ENCODE measurements around the gene PRRG4. TPM values are rescaled to one million over a fixed set of nuclear protein-coding genes. Genes with fewer than 3 reads are reported as not detected.
"Not testable (repeated sequence)": the region's sequence is repeated elsewhere in the genome, so short reads cannot be mapped to it uniquely, and the experiment has no call there.

PRRG4 gene
- total and polyA plus RNA-seq, 5 donors = 1.4 to 2.2 (median 1.9) TPM

DNA sequence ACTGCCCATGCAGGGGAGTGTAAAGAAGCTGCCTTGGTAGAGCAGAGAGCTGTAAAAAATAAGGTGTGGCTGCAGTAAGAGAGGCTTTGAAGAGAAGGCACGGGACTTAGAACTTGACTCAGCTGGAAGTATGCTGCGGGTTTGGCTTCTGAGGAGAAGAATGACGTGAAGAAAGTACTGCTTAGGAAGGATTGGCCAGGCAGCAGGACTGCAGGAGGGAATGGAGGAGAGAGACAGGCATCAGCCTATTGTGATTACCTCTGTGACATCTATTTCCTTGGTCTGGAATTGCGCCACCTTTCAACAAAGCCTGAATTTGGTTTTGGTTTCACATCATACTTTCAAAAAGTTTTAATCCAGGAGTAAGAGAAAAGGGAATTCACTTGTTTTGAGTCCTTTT is 22.5 kb downstream of the PRRG4 start:
- 59% methylated on average over 4 of the region's 4 CpGs for whole genome bisulfite sequencing
- Histone ChIP-seq H3K4me1 (ENCODE audit: control insufficient read depth, insufficient read depth, low read length) (no peaks in the 10 kb centered on the region), H3K9me3 (ENCODE audit: control insufficient read depth, low read length) (no peaks in the 10 kb centered on the region), H3K27ac (ENCODE audit: low read length) (no peak overlapping the region), H3K27me3 (ENCODE audit: control insufficient read depth, insufficient read depth) (no peaks in the 10 kb centered on the region), H3K4me3 (ENCODE audit: low read length) (no peak overlapping the region)
- intact Hi-C loops (cut with DNase I) = no loop called here
- peak in 1 of 2 donors; percentile 38 for ATAC-seq
- no peak for DNase-seq

DNA sequence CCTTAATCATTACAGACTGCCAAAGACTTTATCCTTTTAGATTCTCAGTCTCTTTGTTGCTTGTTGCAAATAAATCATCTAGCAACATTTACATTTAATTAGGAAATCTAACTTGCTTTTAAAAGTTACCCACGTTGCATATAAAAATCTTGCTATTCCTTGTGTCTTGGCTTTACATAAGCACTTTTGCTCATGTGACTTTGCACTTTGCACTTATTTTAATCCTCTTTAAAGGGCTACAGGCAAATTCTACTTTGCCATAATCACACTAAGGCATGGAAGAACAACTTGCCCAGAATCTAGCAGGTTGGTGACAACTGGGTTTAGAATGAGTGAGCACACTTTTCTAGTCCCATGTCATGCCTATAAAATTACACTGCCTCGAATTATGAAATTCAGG is 25.9 kb downstream of the PRRG4 start:
- ATAC-seq (no peak), DNase-seq (no peak)
- Histone ChIP-seq H3K27ac (ENCODE audit: low read length) (no peak overlapping the region), H3K4me3 (ENCODE audit: low read length) (no peak overlapping the region), H3K4me1 (ENCODE audit: control insufficient read depth, insufficient read depth, low read length) (no peaks in the 10 kb centered on the region), H3K9me3 (ENCODE audit: control insufficient read depth, low read length) (no peaks in the 10 kb centered on the region), H3K27me3 (ENCODE audit: control insufficient read depth, insufficient read depth) (no peaks in the 10 kb centered on the region)
- intact Hi-C loops (cut with DNase I) = no loop called here
- WGBS = 59% methylated on average over 2 of the region's 2 CpGs

DNA sequence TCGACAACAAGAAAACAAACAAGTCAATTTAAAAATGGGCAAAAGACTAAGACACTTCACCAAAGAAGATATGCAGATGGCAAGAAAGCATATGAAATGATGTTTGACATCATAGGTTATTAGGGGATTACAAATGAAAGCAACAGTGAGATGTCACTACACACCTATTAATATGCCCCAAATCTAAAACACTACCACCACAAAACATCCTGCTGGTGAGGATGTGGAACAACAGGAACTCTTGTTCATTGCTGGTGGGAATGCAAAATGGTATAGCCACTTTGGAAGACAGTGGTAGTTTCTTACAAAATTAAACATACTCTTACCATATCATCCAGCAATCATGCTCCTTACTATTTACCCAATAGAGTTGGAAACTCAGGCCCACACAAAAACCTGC is 29.0 kb downstream of the PRRG4 start:
- H3K27ac ChIP-seq (ENCODE audit: low read length) = no peak overlapping the region
- intact Hi-C loops (cut with DNase I) = no loop called here
- 80% methylated on average over 1 of the region's 1 CpG for WGBS
- no peaks in the 10 kb centered on the region for H3K9me3 ChIP-seq (ENCODE audit: control insufficient read depth, low read length)
- no peaks in the 10 kb centered on the region for H3K4me1 ChIP-seq (ENCODE audit: control insufficient read depth, insufficient read depth, low read length)
- no peak overlapping the region for H3K4me3 ChIP-seq (ENCODE audit: low read length)
- ATAC-seq (no peak), DNase-seq (no peak)
- H3K27me3 ChIP-seq (ENCODE audit: control insufficient read depth, insufficient read depth) = no peaks in the 10 kb centered on the region

DNA sequence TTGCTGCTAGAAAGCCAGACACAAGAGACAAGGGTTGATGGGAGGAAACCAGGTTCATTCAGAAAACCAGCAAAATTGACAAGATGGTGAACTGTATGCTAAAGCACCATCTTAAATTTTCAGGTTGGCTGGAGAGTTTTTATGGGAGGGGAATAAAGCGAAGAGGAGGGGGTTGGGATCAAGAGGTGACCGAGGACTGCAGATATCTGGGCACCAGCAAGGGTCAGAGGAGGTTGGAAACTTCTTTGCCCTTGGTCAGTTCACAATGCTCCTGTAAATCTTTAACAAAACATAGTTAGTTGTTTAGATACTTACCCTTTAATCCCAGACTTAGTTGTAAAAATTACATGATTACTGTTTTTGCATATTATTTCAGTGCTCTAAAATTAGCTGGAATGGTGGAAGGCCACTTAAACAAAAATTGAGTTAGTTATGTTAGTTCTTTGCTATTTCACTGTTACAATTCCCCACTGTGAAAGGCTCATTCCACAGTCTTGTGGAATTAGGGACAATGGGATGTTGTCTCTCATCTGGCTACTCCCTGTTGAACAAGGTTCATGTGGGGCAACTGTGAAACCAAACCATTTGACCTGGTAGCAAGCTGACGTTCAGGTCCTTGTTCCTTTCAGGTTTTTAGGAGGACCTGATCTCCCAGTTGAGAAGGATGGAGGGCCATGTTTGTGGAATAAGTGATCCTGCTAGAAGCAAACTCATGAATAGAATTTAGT is 32.3 kb downstream of the PRRG4 start:
- Histone ChIP-seq H3K4me3 (ENCODE audit: low read length) (no peak overlapping the region), H3K9me3 (ENCODE audit: control insufficient read depth, low read length) (no peaks in the 10 kb centered on the region), H3K4me1 (ENCODE audit: control insufficient read depth, insufficient read depth, low read length) (no peaks in the 10 kb centered on the region), H3K27me3 (ENCODE audit: control insufficient read depth, insufficient read depth) (no peaks in the 10 kb centered on the region), H3K27ac (ENCODE audit: low read length) (no peak overlapping the region)
- intact Hi-C loops (cut with DNase I) = no loop called here
- 72% methylated on average over 3 of the region's 3 CpGs for WGBS
- ATAC-seq = no peak
- no peak for DNase-seq

DNA sequence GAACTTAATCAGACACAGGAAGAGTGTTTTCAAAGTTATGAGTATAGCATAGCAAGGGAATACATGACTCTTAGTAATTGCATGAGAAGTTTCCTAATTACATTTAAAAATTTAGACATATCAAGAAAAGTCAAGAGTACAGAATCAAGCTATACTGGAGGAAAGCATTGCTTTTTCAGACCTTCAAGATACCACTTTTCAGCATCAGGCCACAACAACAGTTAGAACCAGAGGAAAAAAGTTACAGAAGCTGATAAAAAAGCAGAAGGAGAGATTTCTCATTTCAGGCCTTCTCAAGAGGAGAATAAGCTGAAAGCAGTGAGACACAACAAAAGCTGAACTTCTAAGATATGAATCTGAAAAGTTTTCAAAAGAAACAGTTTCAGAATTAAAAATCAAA is 34.8 kb downstream of the PRRG4 start:
- H3K4me3 ChIP-seq (ENCODE audit: low read length) = no peak overlapping the region
- H3K27ac ChIP-seq (ENCODE audit: low read length) = no peak overlapping the region
- H3K4me1 ChIP-seq (ENCODE audit: control insufficient read depth, insufficient read depth, low read length) = no peaks in the 10 kb centered on the region
- ATAC-seq (no peak), DNase-seq (no peak)
- no peaks in the 10 kb centered on the region for H3K9me3 ChIP-seq (ENCODE audit: control insufficient read depth, low read length)
- intact Hi-C loops (cut with DNase I) = no loop called here
- no peaks in the 10 kb centered on the region for H3K27me3 ChIP-seq (ENCODE audit: control insufficient read depth, insufficient read depth)

DNA sequence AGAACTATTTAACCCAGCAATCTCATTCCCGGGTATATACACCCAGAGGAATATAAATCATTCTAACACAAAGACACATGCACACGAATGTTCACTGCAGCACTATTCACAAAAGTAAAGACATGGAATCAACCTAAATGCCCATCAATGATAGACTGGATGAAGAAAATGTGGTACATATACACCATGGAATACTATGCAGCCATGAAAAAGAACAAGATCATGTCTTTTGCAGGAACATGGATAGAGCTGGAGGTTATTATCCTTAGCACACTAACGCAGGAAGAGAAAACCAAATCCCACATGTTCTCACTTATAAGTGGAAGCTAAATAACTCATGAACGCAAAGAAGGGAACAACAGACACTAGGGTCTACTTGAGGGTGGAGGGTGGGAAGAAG is 39.0 kb downstream of the PRRG4 start:
- ATAC-seq; H3K27ac ChIP-seq (ENCODE audit: low read length); H3K4me1 ChIP-seq (ENCODE audit: control insufficient read depth, insufficient read depth, low read length); intact Hi-C loops (cut with DNase I); H3K9me3 ChIP-seq (ENCODE audit: control insufficient read depth, low read length); H3K4me3 ChIP-seq (ENCODE audit: low read length); DNase-seq; H3K27me3 ChIP-seq (ENCODE audit: control insufficient read depth, insufficient read depth): not testable (repeated sequence)
- 68% methylated on average over 4 of the region's 4 CpGs for WGBS

DNA sequence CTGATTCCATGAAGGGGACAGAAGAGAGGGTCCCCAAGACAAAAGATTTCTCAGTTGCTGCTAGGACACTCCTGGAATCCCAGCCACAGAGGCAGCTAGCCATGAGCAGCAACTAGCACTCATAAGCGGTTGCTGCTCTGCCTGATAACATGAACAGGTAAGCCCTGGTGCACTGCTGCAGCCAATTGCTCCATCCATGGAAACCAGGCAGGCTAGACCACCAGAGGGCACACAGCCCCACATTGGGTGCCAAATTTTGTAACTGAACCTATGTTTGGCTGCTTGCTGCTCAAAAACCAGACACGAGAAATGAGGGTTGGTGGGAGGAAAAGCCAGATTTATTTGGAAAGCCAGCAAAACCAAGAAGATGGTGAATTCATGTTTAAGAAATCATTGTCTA is 40.9 kb downstream of the PRRG4 start:
- Histone ChIP-seq H3K27me3 (ENCODE audit: control insufficient read depth, insufficient read depth) (no peaks in the 10 kb centered on the region), H3K4me3 (ENCODE audit: low read length) (no peak overlapping the region), H3K4me1 (ENCODE audit: control insufficient read depth, insufficient read depth, low read length) (no peaks in the 10 kb centered on the region), H3K9me3 (ENCODE audit: control insufficient read depth, low read length) (no peaks in the 10 kb centered on the region), H3K27ac (ENCODE audit: low read length) (no peak overlapping the region)
- intact Hi-C loops (cut with DNase I) = no loop called here
- WGBS = 50% methylated on average over 2 of the region's 2 CpGs
- DNase-seq (no peak), ATAC-seq (no peak)

DNA sequence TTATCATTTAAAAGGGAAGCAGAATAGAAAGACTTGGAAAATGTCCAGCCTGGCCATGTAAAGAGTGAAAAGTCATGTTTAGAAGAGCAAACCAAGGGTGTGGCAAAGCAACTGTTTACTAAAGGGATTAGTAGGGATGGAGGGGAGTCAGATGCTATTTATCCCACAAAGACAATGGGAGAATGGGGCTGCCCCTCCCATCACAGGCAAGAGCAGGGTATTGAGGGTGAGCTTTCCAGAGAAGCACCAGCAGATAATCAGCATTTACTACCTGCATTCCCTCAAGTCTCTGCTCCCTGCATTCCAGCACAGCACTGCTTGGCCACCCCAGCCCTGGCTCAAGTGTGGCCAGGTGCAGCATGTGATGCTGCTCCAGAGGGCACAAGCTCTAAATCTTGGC is 44.4 kb downstream of the PRRG4 start:
- Histone ChIP-seq H3K27ac (ENCODE audit: low read length) (no peak overlapping the region), H3K4me3 (ENCODE audit: low read length) (no peak overlapping the region), H3K4me1 (ENCODE audit: control insufficient read depth, insufficient read depth, low read length) (no peaks in the 10 kb centered on the region), H3K27me3 (ENCODE audit: control insufficient read depth, insufficient read depth) (no peaks in the 10 kb centered on the region), H3K9me3 (ENCODE audit: control insufficient read depth, low read length) (no peaks in the 10 kb centered on the region)
- DNase-seq = no peak
- intact Hi-C loops (cut with DNase I) = no loop called here
- ATAC-seq = no peak

DNA sequence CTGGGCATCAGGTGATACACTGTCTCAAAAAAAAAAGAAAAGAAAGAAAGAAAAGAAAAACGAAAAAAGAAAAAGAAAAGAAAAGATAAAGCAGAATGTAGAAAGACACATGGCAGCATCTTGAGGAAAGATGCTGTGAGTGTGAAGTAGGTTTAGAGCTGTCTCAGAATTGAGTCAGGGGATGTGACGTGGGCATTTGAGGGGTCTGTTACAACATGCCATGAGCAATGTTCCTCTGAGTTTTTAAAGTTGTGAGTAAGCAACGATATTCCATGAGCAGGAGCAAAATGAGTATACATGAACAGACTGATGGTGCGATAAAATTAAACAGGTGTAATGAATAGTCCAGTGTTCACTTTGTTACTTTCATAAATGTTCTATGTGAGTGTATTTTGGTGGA is 51.6 kb downstream of the PRRG4 start:
- ATAC-seq (no peak), DNase-seq (no peak)
- Histone ChIP-seq H3K27me3 (ENCODE audit: control insufficient read depth, insufficient read depth) (no peaks in the 10 kb centered on the region), H3K4me1 (ENCODE audit: control insufficient read depth, insufficient read depth, low read length) (no peaks in the 10 kb centered on the region), H3K27ac (ENCODE audit: low read length) (no peak overlapping the region), H3K9me3 (ENCODE audit: control insufficient read depth, low read length) (no peaks in the 10 kb centered on the region), H3K4me3 (ENCODE audit: low read length) (no peak overlapping the region)
- WGBS = 61% methylated on average over 4 of the region's 4 CpGs
- intact Hi-C loops (cut with DNase I) = no loop called here

DNA sequence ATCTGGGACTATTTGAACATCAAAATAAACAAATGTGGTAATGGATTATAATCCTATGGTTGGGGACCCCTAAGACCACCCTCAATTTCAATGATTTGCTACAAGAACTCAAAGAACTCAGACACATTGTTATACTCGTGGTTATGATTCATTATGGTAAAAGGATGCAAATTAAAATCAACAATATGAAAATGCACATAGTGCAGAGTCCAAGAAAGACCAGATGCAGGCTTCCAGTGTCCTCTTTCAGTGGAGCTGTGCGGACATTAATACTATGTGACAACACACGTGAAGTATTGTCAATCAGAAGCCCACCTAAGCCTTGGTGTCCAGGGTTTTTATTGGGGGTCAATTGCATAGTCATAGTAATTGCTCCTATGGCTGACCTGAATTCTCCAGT is 53.7 kb downstream of the PRRG4 start:
- Histone ChIP-seq H3K4me1 (ENCODE audit: control insufficient read depth, insufficient read depth, low read length) (no peaks in the 10 kb centered on the region), H3K9me3 (ENCODE audit: control insufficient read depth, low read length) (no peaks in the 10 kb centered on the region), H3K27me3 (ENCODE audit: control insufficient read depth, insufficient read depth) (no peaks in the 10 kb centered on the region), H3K27ac (ENCODE audit: low read length) (no peak overlapping the region), H3K4me3 (ENCODE audit: low read length) (no peak overlapping the region)
- intact Hi-C loops (cut with DNase I) = no loop called here
- no peak for ATAC-seq
- DNase-seq = no peak
- WGBS = 72% methylated on average over 3 of the region's 3 CpGs

DNA sequence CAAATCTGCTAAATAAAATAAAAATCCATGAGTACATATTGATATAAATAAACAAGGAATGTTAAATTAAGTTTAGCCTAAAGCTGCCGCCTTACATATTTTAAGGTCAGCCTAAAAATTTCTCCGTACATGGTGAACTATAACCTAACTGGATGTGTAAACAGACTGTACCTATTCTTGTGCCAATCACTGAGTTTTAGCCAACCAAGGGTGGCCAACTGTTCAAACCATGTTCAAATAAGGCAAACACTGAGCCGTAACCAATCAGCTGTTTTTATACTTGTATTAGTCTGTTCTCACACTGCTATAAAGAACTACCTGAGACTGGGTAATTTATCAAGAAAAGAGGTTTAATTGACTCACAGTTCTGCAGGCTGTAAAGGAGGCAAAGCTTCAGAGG is 54.3 kb downstream of the PRRG4 start:
- intact Hi-C loops (cut with DNase I) = no loop called here
- DNase-seq (no peak), ATAC-seq (no peak)
- 77% methylated on average over 3 of the region's 3 CpGs for WGBS
- no peaks in the 10 kb centered on the region for H3K27me3 ChIP-seq (ENCODE audit: control insufficient read depth, insufficient read depth)
- H3K4me1 ChIP-seq (ENCODE audit: control insufficient read depth, insufficient read depth, low read length) = no peaks in the 10 kb centered on the region
- H3K4me3 ChIP-seq (ENCODE audit: low read length) = no peak overlapping the region
- H3K9me3 ChIP-seq (ENCODE audit: control insufficient read depth, low read length) = no peaks in the 10 kb centered on the region
- H3K27ac ChIP-seq (ENCODE audit: low read length) = no peak overlapping the region

DNA sequence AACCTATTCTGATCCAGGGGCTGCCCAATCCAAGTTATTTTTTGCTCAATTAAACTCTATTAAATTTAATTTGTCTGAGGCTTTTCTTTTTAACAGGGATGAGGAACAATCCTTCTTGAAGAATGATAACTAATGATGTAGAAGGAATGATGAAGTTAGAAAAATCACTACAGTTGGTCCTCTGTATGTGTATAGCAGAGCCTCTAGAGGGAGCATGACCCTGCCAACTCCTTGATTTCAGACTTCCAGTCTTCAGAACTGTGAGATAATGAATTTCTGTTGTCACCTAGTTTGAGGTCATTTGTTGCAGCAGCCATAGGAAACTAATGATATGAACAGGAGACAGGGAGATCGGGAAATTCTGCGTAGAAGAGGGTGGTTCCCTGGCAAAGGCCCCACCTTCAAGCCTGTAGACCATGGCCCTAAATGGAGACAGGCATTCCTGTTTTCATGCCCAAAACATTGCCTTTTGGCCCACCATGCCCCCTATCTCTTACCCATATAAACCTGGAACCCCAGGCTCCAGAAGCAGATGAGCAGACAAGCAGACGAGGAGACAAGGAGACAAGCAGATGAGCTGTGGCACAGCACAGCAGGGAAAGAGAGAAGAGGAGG is 55.1 kb downstream of the PRRG4 start:
- H3K27me3 ChIP-seq (ENCODE audit: control insufficient read depth, insufficient read depth) = no peaks in the 10 kb centered on the region
- 58% methylated on average over 3 of the region's 3 CpGs for WGBS
- no peak overlapping the region for H3K27ac ChIP-seq (ENCODE audit: low read length)
- no peaks in the 10 kb centered on the region for H3K9me3 ChIP-seq (ENCODE audit: control insufficient read depth, low read length)
- no peaks in the 10 kb centered on the region for H3K4me1 ChIP-seq (ENCODE audit: control insufficient read depth, insufficient read depth, low read length)
- intact Hi-C loops (cut with DNase I) = no loop called here
- no peak overlapping the region for H3K4me3 ChIP-seq (ENCODE audit: low read length)
- no peak for DNase-seq
- ATAC-seq = peak in 1 of 2 donors; percentile 37
